GM12872 (cell line): ENCODE data around the gene MRTFA.

Experiments
- TF ChIP-seq, protein P1 (sequence below): IDR thresholded peaks from 3 replicates; pipeline ENCODE4 v1.5.1; 2011; ENCODE audit warnings: low read depth, mild to moderate bottlenecking, low read length, moderate library complexity; ENCODE audit not compliant: insufficient read depth

The MRTFA gene

DNA sequence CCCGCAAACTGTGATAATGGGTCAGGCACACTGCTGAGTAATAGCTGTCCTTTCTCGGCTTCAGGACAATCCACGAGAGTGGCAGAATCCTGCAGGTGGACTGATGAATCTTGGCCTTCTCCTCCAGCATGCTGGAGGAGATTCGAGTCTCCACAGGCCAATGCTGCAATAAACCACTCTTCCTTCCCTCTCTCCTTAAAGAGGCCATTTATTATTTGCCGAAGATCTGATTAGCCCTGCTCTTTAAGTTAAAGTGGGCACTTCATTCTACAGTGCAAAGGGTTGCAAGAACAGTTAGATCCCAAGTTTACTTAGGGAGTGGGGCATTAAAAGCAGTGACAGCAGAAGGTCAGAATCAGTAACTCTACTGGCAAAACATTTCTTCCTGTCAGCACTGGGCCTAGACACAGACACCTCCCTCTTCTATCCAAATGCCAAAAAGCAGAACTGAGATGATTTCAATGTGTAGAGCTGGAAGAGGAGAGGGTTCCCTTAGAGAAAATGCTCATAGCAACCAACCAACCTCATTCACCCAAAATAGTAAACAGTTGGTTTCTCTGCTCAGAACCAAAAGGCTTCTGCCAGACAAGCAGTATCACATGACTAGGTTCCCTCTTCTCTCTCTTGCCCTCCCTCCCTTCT, 144.4 kb downstream of the MRTFA start:
- TF ChIP-seq, protein P1, sequence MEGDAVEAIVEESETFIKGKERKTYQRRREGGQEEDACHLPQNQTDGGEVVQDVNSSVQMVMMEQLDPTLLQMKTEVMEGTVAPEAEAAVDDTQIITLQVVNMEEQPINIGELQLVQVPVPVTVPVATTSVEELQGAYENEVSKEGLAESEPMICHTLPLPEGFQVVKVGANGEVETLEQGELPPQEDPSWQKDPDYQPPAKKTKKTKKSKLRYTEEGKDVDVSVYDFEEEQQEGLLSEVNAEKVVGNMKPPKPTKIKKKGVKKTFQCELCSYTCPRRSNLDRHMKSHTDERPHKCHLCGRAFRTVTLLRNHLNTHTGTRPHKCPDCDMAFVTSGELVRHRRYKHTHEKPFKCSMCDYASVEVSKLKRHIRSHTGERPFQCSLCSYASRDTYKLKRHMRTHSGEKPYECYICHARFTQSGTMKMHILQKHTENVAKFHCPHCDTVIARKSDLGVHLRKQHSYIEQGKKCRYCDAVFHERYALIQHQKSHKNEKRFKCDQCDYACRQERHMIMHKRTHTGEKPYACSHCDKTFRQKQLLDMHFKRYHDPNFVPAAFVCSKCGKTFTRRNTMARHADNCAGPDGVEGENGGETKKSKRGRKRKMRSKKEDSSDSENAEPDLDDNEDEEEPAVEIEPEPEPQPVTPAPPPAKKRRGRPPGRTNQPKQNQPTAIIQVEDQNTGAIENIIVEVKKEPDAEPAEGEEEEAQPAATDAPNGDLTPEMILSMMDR = no peak

DNA sequence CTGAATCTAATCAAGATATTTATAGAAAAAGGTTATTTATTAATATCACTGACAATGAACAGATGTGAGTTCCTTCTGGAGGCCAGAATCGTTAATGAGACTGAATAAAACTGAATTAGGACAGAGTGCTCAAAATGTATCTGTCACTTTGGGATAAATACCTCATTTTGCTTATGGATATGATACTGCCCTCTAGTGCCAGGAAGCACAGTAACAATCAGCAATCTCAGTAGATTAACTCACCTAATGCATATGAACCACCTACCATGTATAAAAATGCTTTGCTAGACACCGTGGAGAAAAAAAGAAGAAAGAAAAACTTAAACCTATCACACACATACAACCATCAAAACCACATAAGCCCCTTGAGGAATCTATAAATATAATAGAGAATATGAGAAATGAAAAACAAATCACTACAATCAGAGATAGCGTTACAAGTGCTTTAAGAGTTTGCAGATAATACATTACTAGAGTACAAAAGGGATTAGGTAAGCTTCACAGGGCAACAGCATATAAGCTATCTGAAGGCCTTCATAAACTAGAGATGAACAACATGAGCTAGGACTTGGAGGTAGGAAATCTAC, 148.8 kb downstream of the MRTFA start:
- TF ChIP-seq, protein P1 = peak; percentile 72

DNA sequence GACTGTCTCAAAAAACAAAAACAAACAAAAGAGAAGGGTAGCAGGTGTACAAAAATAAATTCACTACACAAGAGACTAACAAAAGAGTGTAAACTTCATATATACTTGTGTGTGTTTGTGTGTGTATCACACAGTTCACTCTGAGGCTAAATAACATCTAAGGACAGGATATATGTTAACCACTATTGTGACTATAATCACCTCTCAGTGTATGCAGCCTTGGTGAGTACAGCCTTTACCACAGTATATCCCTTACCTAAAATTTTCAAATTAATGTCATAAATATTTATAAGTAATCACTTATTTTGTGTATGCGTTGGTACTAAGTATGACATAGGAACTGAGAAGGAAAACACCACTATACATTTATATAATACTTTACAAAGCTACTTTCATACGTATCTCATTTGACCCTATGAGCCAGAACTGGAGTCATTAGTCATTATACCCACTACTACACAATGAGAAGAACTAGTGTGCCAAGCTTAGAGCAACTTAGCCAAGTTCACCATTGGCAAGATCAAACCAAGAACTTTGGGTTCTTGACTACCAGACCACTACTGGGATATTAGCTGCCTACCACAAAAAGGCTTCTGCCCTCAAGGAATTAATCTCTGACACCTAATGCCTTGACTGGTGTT, 149.4 kb downstream of the MRTFA start:
- TF ChIP-seq, protein P1 = no peak

DNA sequence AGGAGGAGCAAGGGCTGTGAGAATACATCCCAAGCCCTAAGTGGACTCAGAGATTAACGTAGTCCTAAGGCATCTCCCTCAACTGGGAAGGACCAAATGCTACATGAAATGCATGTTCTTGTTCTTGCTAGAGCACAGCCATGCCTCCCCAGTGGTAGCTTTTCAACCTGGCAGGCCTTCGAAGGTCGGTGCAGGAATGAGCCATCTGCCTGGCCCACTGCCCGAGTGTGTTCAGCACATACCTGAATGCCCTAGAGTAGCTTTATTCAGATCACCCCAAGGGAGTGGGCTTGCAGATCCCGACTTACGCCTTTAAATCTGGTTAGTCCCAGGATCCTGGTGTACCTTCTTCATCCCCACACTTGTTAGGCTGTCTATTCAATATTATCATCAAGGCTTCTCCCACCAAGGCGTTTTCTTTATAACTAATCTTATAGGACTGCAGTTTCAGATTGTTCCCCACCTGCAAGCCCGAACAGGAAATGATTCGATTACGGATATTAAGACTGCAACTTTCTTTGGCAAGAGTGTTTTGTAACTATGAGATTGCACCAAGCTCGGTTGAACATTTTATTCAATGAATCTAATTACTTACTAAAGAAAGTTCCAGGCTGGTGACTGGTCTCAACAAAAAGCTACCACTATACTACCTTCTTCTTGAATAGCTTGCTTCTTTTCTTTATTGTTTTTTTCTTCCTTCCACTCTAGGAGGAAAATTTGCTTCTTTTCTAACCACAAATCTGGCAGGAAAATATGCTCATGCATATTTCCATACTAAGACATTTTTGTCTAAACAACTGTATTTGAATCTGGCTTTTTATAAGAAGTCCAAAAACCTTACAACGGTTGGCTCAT, 150.5 kb downstream of the MRTFA start:
- TF ChIP-seq, protein P1 = no peak

DNA sequence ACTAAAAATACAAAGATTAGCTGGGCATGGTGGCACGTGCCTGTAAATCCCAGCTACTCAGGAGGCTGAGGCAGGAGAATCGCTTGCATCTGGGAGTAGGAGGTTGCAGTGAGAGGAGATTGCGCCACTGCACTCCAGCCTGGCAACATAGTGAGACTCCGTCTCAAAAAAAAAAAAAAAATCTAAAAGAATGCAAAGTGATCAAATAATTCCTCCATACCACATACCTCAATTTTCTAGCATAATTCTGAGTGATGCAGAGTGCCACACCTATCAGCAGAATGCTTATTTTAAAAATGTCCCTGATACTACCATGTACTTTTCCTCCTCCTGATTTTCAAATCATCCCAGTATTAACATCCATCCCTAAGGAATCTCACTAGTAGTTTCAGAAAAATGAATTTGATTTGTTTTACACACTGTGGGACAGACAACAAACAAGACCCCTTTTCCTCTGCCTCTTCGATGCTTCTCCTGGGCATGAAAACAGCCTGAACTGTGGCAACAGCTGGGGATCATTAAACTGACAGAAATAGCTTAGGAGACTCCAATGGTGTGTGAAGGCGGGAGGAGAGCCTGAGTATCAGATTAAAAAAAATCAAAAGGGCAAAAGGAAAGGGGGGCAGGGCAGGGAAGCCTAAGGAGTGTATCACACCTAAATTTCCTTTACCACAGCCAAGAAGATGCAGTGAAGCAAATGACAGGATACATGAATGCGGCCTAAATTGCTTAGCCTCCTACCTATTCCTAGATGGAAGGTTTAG, 151.4 kb downstream of the MRTFA start:
- TF ChIP-seq, protein P1 = no peak

DNA sequence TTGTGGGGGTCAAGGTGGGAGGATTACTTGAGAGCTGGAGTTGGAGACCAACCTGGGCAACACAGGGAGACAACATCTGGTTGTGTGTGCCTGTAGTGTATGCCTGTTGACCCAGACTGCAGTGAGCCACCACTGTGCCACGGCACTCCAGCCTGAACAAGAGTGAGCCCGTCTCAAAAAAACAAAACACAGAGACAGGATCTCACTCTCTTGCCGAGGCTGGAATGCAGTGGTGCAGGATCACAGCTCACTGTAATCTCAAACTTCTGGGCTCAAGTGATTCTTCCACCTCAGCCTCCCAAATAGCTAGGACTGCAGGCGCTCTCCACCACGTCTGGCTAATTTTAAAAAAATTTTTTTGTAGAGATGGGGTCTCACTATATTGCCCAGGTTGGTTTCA, 153.6 kb downstream of the MRTFA start:
- TF ChIP-seq, protein P1 = no peak
